Right renal cortex interstitium (tissue), 3 donors: ENCODE data around the gene PIK3R4. TPM values are rescaled to one million over a fixed set of nuclear protein-coding genes. Genes with fewer than 3 reads are reported as not detected.

Source experiments
- DNase-seq, 3 donors: peaks; one replicate each; pipeline ENCODE4 v3.0.0-alpha.2; 2013; ENCODE audit warnings: low read depth in 3 of 3, low spot score in 2 of 3
- polyA plus RNA-seq, 3 donors: library from polyadenylated mRNA; unstranded; fragments of 120-200 nt; gene quantifications; one replicate each; pipeline ENCODE4 v1.2.1, GENCODE V29; 2013; ENCODE audit not compliant: insufficient read length in 3 of 3

PIK3R4 gene
- polyA plus RNA-seq, 3 donors = 48.2 to 51.5 (median 50.3) TPM

GRCh38 chr3:130743354-130743753 lies 3.3 kb downstream of the PIK3R4 start:
- no peak for DNase-seq

- no peak for DNase-seq
Measured at GRCh38 chr3:130741946-130742610, 4.6 kb downstream of the PIK3R4 start.

DNA sequence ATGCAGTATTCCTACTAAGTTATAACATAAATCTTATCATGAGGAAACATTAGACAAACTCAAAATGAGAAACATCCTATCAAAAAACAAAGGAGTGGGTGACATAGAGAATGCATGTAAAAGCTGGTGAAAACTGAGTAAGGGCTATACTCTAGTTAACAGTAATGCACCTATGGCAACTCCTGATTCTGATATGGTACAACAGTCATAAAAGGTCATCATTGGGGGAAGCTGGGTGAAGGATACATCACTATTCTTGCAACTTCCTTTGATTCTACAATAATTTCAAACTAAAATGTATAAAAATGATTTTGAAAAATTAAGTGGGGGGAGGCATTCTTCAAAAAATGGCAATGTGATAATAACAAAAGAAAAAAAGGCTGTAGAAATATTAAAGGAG lies 6.8 kb downstream of the PIK3R4 start:
- DNase-seq = no peak

DNA sequence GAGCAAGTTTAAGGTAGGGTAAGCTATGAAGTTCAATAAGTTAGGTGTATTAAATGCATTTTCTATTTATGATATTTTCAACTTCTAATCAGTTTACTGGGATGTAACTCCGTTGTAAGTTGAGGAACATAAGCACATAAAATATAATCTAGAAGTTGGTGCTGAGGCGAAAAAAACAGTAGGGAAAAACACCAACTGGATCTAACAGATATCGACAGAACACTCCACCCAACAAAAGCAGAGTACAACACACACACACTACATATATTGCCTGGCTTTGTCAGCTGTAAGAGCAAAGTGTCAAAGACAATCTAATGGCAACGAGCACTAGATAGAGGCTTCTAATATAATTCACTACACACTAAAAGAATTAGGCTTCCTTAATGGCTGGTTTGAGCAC lies 8.4 kb downstream of the PIK3R4 start:
- DNase-seq = no peak

- no peak for DNase-seq
Measured at GRCh38 chr3:130737622-130738021, 9.0 kb downstream of the PIK3R4 start.

- DNase-seq = no peak
Measured at GRCh38 chr3:130733236-130733875, 13.3 kb downstream of the PIK3R4 start.

DNA sequence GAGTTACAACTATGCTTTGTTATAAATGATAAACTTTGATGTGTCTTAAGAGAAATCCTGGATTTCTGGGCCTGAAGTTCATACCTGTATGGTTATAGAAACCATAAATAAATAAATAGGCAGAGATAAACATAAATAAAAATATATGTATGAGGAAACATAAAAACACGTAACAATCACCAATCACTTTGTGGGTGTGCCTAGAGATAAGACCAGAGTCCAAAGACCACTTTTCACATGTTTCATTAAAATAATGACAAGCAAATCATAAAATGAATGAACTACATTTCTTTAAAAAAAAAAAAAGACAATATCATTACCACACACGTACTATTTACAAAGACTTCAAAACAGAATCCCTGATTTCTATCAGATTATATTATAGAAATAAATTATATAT lies 14.1 kb downstream of the PIK3R4 start:
- no peak for DNase-seq

DNA sequence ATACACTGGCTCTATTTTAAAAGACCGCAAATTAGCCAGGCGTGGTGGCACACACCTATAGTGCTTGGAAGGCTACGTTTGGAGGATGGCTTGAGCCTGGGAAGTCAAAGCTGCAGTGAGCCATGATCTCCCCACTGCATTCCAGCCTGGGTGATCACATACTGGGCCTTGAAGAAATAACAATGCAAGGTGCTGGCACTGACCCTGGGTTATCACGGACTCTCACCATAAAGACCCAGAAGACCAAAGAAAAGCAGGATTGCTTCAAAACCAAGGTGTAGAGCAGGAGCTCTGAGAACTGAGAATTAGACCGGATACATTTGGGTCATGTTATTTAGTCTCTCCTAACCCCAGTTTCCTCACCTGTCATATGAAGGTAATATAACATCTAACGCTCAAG lies 14.8 kb downstream of the PIK3R4 start:
- no peak for DNase-seq

GRCh38 chr3:130729154-130729553 lies 17.5 kb downstream of the PIK3R4 start:
- DNase-seq = no peak

GRCh38 chr3:130728037-130728436 lies 18.6 kb downstream of the PIK3R4 start:
- no peak for DNase-seq

DNA sequence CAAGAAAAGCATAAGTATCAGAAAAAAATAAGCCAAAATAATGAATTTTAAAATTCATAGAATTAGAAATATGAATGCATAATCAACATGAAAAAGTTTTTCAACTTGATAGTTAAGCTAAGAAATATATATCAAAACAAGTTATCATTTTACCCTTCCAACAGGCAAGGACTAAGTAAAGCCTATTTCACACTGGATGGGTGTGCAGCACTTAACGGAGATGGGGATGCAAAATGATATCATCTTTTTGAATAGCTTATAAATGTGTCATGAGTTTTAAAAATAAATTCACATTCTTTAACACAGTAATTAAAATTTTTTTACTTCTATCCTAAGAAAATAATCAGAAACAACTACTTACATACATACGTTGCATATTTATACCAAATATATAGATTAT lies 20.9 kb downstream of the PIK3R4 start:
- DNase-seq = no peak

GRCh38 chr3:130715616-130716015 lies 31.0 kb downstream of the PIK3R4 start:
- no peak for DNase-seq

- DNase-seq = no peak
Measured at GRCh38 chr3:130712718-130713423, 33.8 kb downstream of the PIK3R4 start.

GRCh38 chr3:130711565-130712324 lies 34.9 kb downstream of the PIK3R4 start:
- DNase-seq = no peak

DNA sequence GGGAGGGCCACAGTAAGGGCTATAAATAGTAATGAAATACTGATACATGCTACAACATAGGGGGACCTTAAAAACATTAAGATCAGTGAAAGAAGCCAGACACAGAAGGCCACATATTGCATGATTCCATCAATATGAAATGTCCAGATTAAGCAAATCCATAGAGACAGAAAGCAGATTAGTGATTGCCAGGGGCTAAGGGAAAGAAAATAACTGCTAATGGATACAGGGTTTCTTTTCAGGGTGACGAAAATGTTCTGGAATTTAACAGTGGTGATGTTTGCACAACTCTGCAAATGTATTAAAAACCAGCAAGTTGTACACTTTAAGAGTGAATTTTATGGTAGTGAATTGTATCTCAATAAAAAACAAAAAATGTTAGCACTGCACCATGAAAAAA lies 37.0 kb downstream of the PIK3R4 start:
- DNase-seq = no peak

- DNase-seq = no peak
Measured at GRCh38 chr3:130707902-130708601, 38.6 kb downstream of the PIK3R4 start.

DNA sequence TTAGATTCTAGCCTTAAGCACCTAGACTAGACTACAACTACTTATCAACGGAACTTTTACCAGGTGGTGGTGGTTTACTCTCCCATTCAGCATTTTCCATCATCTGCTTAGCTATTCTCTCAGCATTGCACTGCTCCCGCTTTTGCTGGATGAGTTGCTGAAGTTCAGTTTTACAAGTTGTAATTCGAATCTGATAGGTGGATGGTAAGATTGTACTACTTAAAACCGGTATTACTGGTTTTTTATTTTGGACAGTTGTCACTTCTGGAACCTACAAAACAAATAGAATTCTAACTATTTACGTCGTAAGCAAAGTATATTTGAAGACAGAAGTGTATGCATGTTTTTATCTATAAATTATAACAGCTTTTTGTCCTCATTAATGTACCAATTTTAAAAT lies 41.1 kb downstream of the PIK3R4 start:
- no peak for DNase-seq

DNA sequence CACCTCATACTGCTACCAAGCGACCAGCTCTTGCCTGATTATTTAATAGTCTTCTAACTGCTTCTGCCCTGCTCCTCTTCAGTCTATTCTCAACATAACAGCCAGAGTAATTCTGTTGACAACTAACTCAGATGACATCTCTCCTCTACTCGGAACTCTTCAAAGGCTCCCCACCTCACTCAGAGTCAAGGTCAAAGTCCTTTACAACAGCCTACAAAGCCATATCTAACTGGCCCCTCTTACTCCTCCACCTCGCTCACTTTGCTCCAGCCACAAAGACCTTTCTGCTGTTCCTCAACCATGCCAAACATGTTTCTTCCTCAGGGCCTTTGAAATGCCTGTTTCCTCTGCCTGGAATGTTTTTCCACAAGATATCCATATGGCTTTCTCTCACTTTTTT lies 43.6 kb downstream of the PIK3R4 start:
- no peak for DNase-seq

GRCh38 chr3:130700541-130700940 lies 46.1 kb downstream of the PIK3R4 start:
- no peak for DNase-seq

- no peak for DNase-seq
Measured at GRCh38 chr3:130699765-130700164, 46.9 kb downstream of the PIK3R4 start.

GRCh38 chr3:130693314-130693713 lies 53.3 kb downstream of the PIK3R4 start:
- no peak for DNase-seq
